HG02981 (cell line): ENCODE measurements around the gene GSN.

Source experiments
- ATAC-seq: cut with Tn5 transposase; IDR thresholded peaks from one replicate; pipeline ENCODE4 v1.9.1; 2021; ENCODE audit warnings: mild to moderate bottlenecking, moderate library complexity; ENCODE audit not compliant: unreplicated experiment

The GSN gene

DNA sequence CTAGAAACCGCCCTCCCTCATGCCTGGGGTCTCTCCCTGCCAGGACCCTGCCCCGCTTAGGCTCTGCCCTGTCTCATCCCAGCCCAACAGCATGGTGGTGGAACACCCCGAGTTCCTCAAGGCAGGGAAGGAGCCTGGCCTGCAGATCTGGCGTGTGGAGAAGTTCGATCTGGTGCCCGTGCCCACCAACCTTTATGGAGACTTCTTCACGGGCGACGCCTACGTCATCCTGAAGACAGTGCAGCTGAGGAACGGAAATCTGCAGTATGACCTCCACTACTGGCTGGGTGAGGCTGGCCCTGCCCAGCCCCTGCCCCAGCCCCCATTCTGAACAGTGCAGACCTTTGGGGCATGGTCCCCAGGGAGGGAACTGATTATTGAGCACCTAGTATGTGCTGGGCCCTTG, 33.9 kb downstream of the GSN start:
- ATAC-seq: no peak

DNA sequence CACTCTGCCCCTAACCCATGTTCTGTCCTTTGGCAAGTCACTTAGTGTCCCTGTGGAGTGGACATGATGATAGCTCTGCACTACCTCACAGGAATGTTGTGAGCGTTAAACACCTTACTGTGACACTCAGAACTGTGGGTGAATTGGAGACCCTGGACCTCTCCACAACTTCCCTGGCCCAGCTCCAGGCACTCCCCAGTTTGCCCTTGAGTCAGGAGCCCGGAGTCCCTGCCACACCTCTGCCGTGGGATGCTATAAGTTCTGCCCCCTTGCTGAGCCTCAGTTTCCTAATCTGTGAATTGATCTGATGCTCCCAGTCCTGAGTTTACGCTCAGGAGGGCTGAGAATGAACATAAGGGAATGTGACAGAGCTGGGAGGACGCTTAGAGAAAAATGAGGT, 34.4 kb downstream of the GSN start:
- no peak for ATAC-seq

DNA sequence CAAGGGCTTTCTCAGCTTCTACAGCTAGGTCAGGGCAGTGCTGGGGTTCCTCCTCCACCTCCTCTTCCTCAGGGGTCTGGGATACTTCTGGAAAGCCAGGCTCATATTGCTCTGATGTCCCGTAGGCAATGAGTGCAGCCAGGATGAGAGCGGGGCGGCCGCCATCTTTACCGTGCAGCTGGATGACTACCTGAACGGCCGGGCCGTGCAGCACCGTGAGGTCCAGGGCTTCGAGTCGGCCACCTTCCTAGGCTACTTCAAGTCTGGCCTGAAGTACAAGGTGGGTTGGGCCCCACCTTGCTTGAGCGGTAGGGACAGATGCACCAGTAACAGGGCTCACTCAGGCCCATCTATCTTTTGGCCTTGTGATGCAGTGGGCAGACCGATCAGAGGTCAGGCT, 34.8 kb downstream of the GSN start:
- ATAC-seq: no peak

DNA sequence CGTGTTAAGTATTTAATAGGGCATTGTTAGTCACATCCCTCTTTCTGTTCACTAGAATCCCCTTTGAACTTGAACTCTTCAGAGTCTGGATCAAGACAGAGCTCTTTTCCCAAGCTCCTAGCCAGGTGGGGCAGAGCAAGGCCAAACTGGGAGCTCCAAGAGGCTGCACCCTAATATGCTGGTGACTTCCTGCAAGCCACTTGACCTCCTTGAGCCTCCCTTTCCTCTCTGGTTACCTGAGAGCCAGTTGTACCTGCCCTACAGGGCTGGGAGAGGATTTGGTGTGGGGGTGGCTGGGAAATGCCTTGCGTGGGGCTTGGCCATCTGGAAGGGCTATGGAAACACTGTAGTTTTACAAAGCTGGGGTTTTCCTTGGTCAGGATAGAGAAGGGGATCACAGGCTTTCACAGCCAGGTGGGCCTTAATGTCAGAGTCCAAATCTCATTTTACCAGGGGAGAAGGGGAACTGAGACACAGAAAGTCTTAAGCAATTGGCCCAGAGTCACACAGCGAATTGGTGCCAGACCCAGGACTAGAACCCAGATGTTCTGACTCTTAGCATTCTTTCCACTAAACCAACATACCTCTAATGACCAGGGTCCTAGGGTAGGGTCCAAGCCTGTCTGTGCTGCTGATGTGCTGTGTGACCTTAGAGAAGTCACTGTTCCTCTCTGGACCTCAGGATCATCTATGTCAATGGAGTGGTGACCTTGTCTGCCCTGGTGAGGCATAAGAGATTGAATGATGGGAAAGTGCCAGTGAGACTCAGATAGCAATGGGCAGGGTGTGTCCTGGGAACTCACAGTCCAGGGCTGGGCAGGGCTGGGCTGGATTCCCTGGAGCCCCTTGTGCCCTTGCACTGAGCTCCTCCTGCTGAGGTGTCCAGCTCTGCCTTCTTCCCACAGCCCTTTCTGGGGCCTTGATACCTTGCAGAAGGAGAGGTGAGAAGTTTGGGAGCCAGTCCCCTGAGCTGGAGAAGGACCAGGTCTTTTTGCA, 35.8 kb downstream of the GSN start:
- ATAC-seq: no peak

DNA sequence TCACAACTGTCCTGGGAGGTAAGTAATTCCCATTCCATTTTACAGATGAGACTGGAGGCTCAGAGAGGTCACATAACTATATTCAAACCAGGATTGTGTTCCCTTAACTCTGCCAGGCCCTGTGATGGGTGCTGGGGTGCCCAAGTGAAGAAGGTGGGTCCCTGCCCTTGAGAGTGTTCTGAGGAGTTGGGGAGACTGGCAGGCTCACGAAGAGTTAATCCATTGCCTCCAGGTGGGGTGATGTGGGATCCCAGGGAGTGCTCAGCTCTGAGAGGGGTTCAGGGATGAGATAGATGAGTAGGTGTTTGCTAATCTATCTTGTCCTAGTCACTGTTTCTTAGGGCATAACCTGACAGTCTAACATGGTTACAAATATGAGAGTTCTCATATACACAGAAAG, 36.7 kb downstream of the GSN start:
- ATAC-seq: no peak

DNA sequence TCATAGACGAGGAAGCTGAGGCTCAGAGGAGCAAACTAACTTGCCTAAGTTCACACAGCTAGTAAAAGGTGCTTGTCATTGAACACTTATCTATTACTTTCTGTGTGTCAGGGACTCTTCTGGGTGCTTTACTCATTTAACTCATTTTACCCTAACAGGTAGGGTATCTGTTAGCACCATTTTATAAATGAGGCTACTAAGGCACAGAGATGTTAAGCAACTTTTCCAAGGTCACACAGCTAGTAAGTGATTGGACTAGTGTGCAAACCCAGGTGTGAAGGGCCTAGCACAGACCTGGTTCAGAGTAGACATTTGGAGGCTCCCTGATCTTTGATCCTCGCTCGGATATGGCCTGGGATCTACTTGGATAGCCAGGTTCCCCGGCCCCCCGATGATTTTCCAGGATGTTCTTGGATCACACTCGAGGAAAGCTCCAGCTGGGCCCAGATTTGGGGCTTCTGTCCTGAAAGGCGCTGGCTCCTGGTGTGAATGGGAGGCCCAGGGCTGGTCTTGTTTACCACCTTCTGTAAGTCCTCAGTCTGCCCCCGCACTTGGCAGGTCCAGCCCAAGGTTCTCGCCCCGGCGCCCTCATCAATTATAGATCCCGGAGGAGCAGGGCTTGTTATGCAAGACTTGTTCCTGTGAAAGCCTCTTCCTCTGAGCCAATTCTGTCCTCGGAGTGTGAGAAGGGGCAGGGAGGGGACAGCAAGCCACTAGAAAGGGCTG, 37.5 kb downstream of the GSN start:
- no peak for ATAC-seq

DNA sequence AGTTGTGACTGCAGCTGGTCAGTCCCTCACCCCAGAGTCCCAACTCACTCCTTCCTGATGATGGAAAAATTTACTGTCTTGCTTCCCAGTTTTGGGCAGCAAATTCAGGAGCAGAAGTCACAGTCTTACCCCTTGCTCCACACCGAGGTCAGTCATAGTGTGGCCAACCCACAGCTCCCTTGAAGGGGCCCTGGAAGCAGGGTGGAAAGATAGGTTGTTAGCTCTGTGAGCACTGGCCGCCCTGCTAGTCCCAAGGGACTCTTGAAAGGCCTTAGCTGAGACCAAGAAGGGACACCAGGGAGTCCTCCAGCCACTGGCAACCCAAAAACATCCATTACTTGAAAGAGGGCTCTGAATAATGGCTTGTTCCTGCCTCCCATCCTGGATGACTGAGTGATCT, 40.0 kb downstream of the GSN start:
- no peak for ATAC-seq

DNA sequence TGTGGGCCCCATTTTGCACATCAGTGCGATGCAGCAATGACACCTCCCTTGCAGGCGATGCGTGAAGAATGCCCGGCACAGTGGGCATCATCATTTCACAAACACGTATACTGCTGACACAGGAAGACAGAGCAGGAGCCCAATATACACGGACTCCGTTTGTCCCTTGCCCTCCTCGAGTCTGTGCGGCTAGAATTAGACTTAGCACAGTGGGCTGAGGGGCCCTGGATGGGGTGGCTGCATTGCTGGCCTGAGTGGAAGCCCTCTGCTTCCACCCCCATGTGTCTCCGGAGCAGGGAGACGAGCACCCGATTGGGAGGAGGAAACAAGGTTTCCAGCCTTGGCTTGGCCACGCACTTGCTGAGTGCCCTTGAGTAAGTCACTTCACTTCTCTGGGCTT, 40.8 kb downstream of the GSN start:
- no peak for ATAC-seq

DNA sequence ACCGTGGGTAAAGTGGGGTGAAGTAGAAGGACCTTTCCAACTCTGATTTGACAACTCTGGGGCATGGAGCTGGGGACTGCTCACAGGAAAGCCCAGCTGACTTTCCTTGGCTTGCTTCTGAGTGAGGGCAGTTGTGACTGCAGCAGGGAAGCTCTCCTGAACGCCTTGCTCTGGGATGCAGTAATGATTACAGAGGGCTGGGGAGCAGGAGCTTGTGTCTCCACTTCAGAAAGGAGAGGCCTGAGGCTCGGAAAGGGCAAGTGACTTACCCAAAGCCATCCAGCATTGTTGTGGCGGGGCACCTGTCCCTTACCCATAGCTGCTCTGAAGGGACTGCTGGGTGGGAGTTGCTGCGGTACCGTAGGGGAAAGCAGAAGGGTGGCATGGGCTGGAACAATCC, 41.2 kb downstream of the GSN start:
- no peak for ATAC-seq

DNA sequence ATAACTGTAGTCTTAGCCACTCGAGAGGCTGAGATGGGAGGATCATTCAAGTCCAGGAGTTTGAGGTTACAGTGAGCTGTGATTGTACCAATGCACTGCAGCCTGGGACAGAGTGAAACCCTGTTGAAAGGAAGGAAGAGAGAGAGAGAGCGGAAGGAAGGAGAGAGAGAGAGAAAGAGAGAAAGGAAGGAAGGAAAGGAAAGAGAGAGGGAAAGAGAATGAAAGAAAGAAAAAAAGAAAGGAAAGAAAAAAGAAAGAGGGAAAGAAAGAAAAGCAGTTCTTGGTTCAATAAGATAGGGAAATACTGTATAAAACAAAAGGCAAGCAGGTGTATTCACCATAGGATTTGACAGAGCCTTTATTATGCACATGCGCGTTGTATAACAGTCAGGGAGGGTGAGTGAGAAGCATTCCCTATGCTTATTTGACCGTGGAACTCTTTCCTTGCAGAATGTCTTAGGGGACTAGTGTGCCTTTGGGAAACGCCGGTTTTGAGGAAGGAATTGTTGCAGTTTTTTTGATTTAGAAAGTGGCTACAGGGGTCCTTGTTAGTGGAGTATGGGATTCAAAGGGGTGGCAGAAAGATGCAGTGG, 42.0 kb downstream of the GSN start:
- ATAC-seq: no peak

DNA sequence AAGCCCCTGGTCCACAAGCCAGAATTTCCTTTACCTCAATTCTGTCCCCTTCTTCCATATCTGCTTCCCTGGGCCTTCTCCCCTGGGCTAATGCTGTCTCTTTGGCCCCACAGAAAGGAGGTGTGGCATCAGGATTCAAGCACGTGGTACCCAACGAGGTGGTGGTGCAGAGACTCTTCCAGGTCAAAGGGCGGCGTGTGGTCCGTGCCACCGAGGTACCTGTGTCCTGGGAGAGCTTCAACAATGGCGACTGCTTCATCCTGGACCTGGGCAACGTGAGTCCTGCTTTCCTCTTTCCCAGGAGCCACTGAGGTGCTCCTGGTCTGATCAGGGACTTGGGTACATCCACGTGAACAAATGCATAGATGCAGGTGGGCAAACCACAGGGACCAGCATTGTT, 42.6 kb downstream of the GSN start:
- ATAC-seq: no peak

DNA sequence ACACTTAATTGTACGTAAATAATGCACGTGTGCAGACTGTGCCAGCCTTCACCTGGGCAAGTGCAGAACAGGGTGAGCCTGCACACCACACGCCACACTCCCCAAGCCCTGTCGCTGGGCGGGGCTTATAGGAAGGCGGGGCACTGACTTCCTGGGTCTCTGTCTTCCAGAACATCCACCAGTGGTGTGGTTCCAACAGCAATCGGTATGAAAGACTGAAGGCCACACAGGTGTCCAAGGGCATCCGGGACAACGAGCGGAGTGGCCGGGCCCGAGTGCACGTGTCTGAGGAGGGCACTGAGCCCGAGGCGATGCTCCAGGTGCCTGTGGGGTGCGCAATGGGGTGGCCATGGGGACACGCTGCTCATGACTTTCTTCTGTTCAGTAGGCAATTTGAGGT, 44.2 kb downstream of the GSN start:
- no peak for ATAC-seq

DNA sequence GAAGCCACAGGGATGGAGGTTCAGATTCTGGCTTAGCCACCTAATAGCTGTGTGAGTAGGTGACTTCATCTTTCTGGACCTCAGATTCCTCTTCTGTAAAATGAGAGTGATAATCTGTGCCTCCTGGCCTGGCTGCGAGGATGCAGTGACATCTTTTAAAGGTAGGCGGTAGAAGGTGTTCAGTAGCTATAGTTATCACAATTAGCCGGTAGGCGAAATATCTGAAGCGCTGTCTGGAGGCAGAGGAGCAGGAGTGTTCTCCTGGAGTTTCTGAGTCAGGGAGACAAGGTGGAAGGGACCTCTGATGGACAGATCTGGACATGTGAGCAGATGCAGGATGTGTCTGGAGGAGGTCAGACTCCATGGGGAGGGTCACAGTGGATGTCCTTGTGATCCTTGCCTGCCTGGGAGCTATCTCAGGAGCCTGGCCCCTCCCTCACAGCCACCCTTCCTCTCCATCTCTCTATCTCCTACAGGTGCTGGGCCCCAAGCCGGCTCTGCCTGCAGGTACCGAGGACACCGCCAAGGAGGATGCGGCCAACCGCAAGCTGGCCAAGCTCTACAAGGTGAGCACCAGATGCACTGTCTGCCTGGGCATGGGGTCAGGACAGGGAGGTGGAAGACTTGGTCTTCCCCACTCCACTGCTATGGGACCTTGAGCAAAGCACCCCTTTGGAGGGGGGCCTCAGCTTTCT, 45.6 kb downstream of the GSN start:
- no peak for ATAC-seq

DNA sequence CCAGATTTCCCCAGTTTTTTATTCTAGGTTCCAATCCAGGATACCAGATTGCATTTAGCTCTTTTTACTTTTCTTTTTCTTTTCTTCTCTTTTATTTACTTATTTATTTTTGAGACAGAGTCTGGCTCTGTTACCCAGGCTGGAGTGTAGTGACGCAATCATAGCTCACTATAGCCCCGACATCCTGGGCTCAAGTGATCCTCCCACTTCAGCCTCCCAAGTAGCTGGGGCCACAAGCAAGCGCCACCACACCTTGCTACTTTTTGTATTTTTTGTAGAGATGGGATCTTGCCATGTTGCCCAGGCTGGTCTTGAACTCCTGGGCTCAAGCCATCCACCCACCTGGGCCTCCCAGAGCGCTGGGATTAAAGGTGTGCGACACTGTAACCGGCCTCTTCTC, 48.4 kb downstream of the GSN start:
- no peak for ATAC-seq

DNA sequence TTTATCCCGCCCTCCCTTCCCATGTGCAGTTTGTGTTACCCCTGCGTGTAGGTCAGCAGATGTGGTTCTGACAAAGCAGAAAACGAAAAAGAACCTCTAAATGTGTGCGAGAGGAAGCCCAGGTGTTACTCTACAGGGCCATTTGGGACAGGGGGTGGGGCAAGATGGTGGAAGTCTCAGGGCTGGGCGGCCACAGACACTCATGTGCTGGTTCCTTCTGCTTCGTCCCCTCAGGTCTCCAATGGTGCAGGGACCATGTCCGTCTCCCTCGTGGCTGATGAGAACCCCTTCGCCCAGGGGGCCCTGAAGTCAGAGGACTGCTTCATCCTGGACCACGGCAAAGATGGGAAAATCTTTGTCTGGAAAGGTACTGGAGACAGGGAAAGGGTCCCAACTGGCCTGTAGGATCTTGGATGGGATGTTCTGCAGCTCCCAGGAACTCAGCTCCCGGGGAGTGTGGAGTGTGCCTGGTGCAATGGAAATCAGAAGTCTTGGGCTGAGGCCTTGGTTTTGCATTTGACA, 49.0 kb downstream of the GSN start:
- ATAC-seq: no peak

DNA sequence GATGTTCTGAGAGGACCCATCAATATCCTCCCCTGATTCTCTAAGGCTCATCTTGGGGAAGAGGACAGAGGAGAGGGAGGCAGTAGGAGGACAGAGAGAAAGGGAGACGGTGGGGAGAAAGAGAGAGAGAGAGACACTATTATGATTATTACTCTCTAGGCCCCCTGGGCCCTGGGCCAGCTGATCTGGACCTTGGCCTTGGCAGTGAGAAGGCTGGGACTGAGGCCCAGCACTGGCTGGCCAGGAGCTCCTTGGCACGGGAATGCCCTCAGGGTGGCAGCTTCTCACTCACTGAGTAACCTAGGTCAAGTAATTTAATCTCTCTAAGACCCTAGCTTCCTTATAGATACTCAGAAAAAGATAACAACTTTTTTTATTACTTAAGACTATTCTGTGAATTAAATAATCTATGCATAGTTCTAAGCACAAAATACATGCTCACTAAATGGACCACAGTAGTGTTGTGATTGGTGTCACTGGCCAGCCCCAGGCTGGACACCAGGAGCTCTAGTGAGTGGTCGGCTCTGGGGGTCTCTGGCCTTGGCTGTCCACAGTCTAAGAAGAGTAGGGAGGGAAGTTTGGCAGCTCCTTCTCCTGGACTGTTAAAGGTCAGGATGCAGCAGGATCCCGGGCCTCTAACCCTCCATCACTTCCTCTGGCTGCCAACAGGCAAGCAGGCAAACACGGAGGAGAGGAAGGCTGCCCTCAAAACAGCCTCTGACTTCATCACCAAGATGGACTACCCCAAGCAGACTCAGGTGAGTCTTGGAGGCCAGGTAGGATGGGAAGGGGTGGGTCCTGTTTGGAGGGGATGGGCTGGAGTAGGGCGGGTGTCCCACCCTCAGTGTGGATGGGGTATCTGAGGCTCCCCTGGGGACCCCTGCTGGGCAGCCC, 50.0 kb downstream of the GSN start:
- ATAC-seq: no peak

DNA sequence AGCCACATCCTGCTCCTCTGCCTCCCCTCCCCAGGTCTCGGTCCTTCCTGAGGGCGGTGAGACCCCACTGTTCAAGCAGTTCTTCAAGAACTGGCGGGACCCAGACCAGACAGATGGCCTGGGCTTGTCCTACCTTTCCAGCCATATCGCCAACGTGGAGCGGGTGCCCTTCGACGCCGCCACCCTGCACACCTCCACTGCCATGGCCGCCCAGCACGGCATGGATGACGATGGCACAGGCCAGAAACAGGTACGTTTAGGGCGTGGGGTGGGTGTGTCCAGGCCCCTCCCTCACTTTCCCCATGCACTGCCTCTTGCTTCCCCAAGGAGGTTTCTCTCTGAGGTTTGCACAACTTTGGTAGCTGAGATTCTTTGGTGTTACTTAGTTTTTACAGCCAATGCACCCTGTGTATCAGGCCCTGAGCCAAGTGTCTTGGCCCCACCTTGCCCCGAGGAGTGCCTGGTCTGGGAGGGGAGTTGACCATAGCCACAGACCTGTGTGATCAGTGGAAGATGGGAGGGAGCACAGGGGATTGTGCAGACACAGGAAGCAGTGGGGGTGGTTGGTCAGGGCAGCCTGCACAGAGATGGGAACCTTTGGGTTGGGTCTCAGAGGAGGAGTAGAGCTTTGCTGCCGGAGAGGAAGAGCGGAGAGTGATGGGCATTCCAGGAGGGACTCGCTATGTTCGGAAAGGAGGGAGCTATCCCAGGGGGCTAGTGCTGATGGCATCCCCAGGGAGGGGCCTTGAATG, 50.8 kb downstream of the GSN start:
- no peak for ATAC-seq

DNA sequence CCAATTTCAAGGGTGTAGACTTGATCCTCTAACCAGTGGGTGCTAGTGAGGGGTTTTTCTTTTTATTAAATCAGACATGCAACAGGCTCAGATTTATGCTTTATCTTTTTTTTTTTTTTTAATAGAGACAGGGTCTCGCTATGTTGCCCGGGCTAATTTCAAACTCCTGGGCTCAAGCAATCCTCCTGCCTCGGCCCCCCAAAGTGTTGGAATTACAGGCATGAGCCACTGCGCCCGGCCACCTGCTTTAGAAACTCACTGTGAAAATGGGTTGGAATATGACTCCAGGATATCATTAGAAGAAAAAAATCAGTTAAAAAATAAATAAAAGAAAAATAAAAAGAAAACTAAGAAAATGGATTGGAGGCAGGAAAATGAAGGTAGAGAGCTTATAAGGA, 51.4 kb downstream of the GSN start:
- no peak for ATAC-seq

DNA sequence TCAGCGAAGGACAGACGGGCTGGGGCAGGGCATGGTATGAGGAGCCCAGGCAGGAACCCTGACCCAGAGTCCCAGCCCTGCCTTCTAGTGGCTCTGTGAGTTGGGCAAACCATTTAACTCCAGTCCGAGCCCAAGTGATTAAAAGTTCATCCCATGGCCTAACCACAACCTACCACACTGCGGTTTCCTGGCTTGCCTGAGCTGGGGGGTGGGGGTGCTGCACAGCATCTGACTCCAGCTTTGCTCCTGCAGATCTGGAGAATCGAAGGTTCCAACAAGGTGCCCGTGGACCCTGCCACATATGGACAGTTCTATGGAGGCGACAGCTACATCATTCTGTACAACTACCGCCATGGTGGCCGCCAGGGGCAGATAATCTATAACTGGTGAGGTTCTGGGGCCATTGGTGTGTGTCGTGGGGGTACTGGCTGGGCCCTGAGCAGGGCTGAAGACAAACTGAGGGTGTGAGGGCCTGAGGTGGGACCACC, 53.1 kb downstream of the GSN start:
- no peak for ATAC-seq
